Colonic mucosa (tissue), 4 donors: Measurements from ENCODE around the gene SLC38A5. TPM values are rescaled to one million over a fixed set of nuclear protein-coding genes. Genes with fewer than 3 reads are reported as not detected.

Experiments
- DNase-seq: peaks from one replicate; pipeline ENCODE4 v3.0.0-alpha.2; 2020
- H3K27ac ChIP-seq: fragments of 200-600 bp; one replicate; pipeline ENCODE4 v1.8.0; 2021
- H3K27me3 ChIP-seq: fragments of 200-600 bp; one replicate; pipeline ENCODE4 v1.8.0; 2021
- H3K36me3 ChIP-seq: fragments of 200-600 bp; one replicate; pipeline ENCODE4 v1.8.0; 2021
- H3K4me1 ChIP-seq: fragments of 200-600 bp; one replicate; pipeline ENCODE4 v1.8.0; 2021; ENCODE audit warnings: mild to moderate bottlenecking
- H3K4me3 ChIP-seq: fragments of 200-600 bp; one replicate; pipeline ENCODE4 v1.8.0; 2021
- H3K9ac ChIP-seq, 2 donors: one replicate each; pipeline ENCODE4 v1.7.0; 2013; ENCODE audit warnings: control low read depth in 2 of 2, low read depth in 2 of 2, low read length in 2 of 2
- H3K9me3 ChIP-seq: fragments of 200-600 bp; one replicate; pipeline ENCODE4 v1.8.0; 2021
- intact Hi-C: fragments of 100-400 bp; cut with DNase I; formaldehyde crosslinking; loops from one replicate; pipeline ENCODE4 v1.14.1; 2022
- total RNA-seq, 2 donors: library from RNA; stranded (reverse); fragmentation: NEBNext Ultra II Directional in 1 of 2; extraction: Animal tissue kit (Norgen Biotek cat#: 25700) in 1 of 2; gene quantifications; one replicate each; pipeline ENCODE4 v1.2.1, GENCODE V29; 2021
- TF ChIP-seq, protein P1 (sequence below): fragments of 200-600 bp; IDR thresholded peaks from one replicate; pipeline ENCODE4 v1.8.0; 2022; ENCODE audit warnings: antibody characterized with exemption, mild to moderate bottlenecking
- donor health status: healthy.
- donor health status: DM: no; HTN: no; CAD: no.
- donor health status: DM: no; HTN: no; CAD: no.

The SLC38A5 gene
- total RNA-seq, 2 donors from 2014 or later, result 18.8 to 89.3 TPM

DNA sequence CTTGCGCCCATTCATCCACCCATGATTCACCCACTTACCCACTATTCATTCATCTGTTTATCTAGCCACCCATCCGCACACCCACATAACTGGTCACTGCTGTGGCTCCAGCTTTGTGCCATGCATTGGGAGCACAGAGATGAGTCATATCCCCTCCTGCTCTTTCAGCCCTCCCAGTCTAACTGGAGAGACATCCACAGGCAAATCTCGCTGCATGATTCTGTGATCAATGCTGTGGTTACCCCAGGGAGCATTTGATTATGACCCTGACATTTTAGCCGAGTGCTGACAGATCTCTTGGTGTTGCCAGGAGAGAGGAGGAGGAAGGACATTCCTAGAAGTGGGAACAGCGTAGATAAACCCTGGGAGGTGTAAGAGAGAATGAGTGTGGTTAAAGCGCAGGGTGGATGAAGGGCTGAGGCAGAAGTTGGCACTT, 28.3 kb upstream of the SLC38A5 start:
- no peaks in the 10 kb centered on the region for H3K9me3 ChIP-seq
- H3K4me1 ChIP-seq, result no peaks in the 10 kb centered on the region
- no peaks in the 10 kb centered on the region for H3K36me3 ChIP-seq
- no peak overlapping the region for H3K4me3 ChIP-seq
- TF ChIP-seq, protein P1, sequence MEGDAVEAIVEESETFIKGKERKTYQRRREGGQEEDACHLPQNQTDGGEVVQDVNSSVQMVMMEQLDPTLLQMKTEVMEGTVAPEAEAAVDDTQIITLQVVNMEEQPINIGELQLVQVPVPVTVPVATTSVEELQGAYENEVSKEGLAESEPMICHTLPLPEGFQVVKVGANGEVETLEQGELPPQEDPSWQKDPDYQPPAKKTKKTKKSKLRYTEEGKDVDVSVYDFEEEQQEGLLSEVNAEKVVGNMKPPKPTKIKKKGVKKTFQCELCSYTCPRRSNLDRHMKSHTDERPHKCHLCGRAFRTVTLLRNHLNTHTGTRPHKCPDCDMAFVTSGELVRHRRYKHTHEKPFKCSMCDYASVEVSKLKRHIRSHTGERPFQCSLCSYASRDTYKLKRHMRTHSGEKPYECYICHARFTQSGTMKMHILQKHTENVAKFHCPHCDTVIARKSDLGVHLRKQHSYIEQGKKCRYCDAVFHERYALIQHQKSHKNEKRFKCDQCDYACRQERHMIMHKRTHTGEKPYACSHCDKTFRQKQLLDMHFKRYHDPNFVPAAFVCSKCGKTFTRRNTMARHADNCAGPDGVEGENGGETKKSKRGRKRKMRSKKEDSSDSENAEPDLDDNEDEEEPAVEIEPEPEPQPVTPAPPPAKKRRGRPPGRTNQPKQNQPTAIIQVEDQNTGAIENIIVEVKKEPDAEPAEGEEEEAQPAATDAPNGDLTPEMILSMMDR, result no peak
- no peak overlapping the region for H3K9ac ChIP-seq
- no peak for DNase-seq
- no peaks in the 10 kb centered on the region for H3K27me3 ChIP-seq
- intact Hi-C loops, result loop anchor here (10.0 kb wide), 1 partner anchor 414 kb away; no protein-coding TSS in a partner anchor
- H3K27ac ChIP-seq, result no peak overlapping the region

DNA sequence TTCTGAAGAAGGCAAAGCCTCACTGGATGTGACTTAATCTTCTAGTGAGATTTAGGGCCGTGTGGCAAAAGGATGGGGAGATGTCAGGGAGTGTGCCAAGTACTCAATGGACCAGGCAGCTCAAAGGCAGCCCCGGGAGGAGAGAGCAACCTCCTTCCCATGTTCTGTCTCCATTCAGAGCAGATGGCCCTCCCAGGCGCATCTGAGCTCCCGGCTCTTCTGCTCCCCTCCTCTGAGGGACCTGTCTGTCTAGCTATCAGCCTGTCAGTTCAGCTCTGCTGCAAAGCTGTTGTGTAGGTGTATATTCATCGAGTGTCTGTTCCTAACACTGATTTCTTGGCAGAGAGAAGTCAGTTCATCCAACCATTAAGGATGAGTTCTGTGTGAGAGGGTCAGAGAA, 27.8 kb upstream of the SLC38A5 start:
- no peak overlapping the region for H3K9ac ChIP-seq
- H3K36me3 ChIP-seq, result no peaks in the 10 kb centered on the region
- H3K9me3 ChIP-seq, result no peaks in the 10 kb centered on the region
- H3K27me3 ChIP-seq, result no peaks in the 10 kb centered on the region
- H3K4me1 ChIP-seq, result no peaks in the 10 kb centered on the region
- DNase-seq, result no peak
- TF ChIP-seq, protein P1, result no peak
- H3K4me3 ChIP-seq, result no peak overlapping the region
- intact Hi-C loops, result loop anchor here (10.0 kb wide), 1 partner anchor 413 kb away; no protein-coding TSS in a partner anchor
- H3K27ac ChIP-seq, result no peak overlapping the region

- intact Hi-C loops, result loop anchor here (10.0 kb wide), 1 partner anchor 412 kb away; no protein-coding TSS in a partner anchor
- H3K9ac ChIP-seq, result no peak overlapping the region
These were observed 26.6 kb upstream of the SLC38A5 start for GRCh38 chrX:48496660-48497059.

GRCh38 chrX:48493890-48494364, 23.9 kb upstream of the SLC38A5 start:
- H3K9ac ChIP-seq, result no peak overlapping the region
- TF ChIP-seq, protein P1, result no peak
- H3K4me3 ChIP-seq, result no peak overlapping the region
- no peak overlapping the region for H3K27ac ChIP-seq
- H3K9me3 ChIP-seq, result no peaks in the 10 kb centered on the region
- H3K4me1 ChIP-seq, result no peaks in the 10 kb centered on the region
- intact Hi-C loops, result loop anchor here (10.0 kb wide), 1 partner anchor 409 kb away; no protein-coding TSS in a partner anchor
- DNase-seq, result no peak
- H3K27me3 ChIP-seq, result no peaks in the 10 kb centered on the region
- H3K36me3 ChIP-seq, result no peaks in the 10 kb centered on the region

More at GRCh38 chrX:48496660-48497059, 26.6 kb upstream of the SLC38A5 start:
- TF ChIP-seq, protein P1, result no peak
- H3K36me3 ChIP-seq, result no peaks in the 10 kb centered on the region
- H3K27me3 ChIP-seq, result no peaks in the 10 kb centered on the region
- no peaks in the 10 kb centered on the region for H3K4me1 ChIP-seq
- H3K27ac ChIP-seq, result no peak overlapping the region
- H3K9me3 ChIP-seq, result no peaks in the 10 kb centered on the region
- H3K4me3 ChIP-seq, result no peak overlapping the region
- no peak for DNase-seq

DNA sequence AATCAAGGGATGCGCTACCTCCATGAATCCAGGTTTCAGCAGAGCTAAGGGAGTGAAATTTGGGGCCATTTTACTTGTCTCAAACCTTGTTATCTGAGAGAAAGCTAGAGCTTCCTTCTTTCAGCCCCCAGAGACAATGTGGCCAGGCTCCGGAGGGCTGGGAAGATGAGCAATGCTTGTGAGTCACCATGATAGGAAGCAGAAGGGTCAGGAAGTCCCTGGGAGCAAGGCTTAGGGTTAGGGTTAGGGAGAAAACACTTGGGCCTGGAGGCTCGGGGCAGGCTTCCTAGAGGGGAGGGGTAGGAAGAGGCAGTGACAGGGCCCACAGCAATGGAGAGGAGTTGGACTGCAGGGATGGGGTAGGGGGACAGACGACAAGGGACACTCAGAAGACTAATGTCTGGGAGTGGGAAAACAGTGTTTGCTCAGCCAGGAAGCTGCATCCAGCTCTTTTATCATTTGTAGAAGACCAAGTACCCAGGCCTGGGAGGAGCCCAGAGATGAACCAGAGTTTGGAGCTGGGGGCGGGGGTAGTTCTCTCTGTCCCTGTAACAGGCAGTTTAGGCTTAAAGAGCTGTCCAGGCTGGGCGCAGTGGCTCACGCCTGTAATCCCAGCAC, 22.3 kb upstream of the SLC38A5 start:
- Histone ChIP-seq H3K4me3 (no peak overlapping the region), H3K9me3 (no peaks in the 10 kb centered on the region), H3K4me1 (no peaks in the 10 kb centered on the region), H3K9ac (no peak overlapping the region), H3K36me3 (no peaks in the 10 kb centered on the region), H3K27me3 (no peaks in the 10 kb centered on the region), H3K27ac (no peak overlapping the region)
- TF ChIP-seq, protein P1, result no peak
- intact Hi-C loops, result loop anchor here (10.0 kb wide), 1 partner anchor 408 kb away; no protein-coding TSS in a partner anchor
- no peak for DNase-seq
